Tibial nerve (tissue), 4 donors: Measurements from ENCODE around the gene ADGRL3.

Source experiments
- CTCF ChIP-seq, 5 experiments: fragments of 200-600 bp in 3 of 5; fragments of 450-650 bp in 2 of 5; sonication (generic) in 3 of 5; IDR thresholded peaks; one replicate each; pipeline ENCODE4 v1.5.1; 2016 to 2019; ENCODE audit warnings: antibody characterized with exemption in 5 of 5, mild to moderate bottlenecking in 3 of 5, moderate library complexity in 2 of 5
- EP300 ChIP-seq, 2 donors: sonication (generic); formaldehyde crosslinking; IDR thresholded peaks; one replicate each; pipeline ENCODE4 v1.6.1; 2017; ENCODE audit warnings: antibody characterized with exemption in 2 of 2, mild to moderate bottlenecking in 1 of 2
- POLR2A ChIP-seq, 2 donors: fragments of 450-650 bp; IDR thresholded peaks; one replicate each; pipeline ENCODE4 v1.6.1; 2017; ENCODE audit warnings: antibody characterized with exemption in 2 of 2, mild to moderate bottlenecking in 2 of 2, moderate library complexity in 2 of 2

DNA sequence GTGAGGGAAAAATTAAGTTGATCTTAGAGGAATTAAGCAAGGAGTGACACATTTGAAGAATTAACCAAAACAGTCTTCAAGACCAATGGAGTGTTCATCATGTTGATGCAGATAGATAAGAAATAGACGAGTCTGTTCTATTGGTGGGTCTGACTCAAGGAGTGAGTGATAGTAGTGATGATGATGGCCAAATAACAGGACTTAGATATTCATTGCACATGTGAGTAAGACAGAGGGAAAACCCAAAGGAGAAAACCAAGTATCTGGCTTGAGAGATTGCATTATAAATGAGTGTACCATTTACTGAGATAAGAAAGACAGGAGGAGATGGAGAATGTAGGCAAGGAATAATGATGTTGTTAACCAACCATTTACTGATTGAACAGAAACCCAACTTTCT lies 321.3 kb downstream of the ADGRL3 start:
- TF ChIP-seq CTCF (IDR thresholded peaks at IDR 0.05) (no peak), EP300 (IDR thresholded peaks at IDR 0.05) (no peak), POLR2A (IDR thresholded peaks at IDR 0.05) (no peak)
